Panc1 (cell line): ENCODE results near the gene CNR2. TPM values are rescaled to one million over a fixed set of nuclear protein-coding genes. Genes with fewer than 3 reads are reported as not detected.

ENCODE experiments used
- ATAC-seq: fragments of 200-7000 bp; cut with Tn5 transposase; 2 replicates; pipeline ENCODE4 v1.9.1; 2020; ENCODE audit warnings: mild to moderate bottlenecking, moderate library complexity
- BruUV-seq: library from RNA; stranded (reverse); fragments of 400-500 nt; replicated peaks from 2 replicates; lab custom pipeline; 2021; lab: Mats Ljungman, UMichigan
- CTCF ChIA-PET: fragments of 300-600 bp; sonication (Branson Sonifier 250); formaldehyde crosslinking; loops from one replicate; lab custom pipeline; 2022; ENCODE audit warnings: antibody characterized with exemption; lab: Charles Lee
- POLR2A ChIA-PET: fragments of 300-600 bp; sonication (Branson Sonifier 250); formaldehyde crosslinking; loops from one replicate; lab custom pipeline; 2022; ENCODE audit warnings: antibody characterized with exemption; lab: Charles Lee
- DNase-seq: peaks from one replicate; pipeline ENCODE4 v3.0.0-alpha.2; 2010; ENCODE audit warnings: low read depth, low spot score
- H3K27ac ChIP-seq: 2 replicates; pipeline ENCODE4 v1.5.1; 2011; ENCODE audit warnings: mild to moderate bottlenecking, low read length, inconsistent platforms
- H3K27me3 ChIP-seq: fragments of 200-500 bp; sonication (Bioruptor generic); 2 replicates; pipeline ENCODE4 v1.6.0; 2014; ENCODE audit warnings: low read length, inconsistent platforms; ENCODE audit not compliant: control insufficient read depth, insufficient read depth
- H3K36me3 ChIP-seq: fragments of 200-500 bp; sonication (Bioruptor generic); 2 replicates; pipeline ENCODE4 v1.5.1; 2014; ENCODE audit warnings: inconsistent platforms, mild to moderate bottlenecking, low read length, moderate library complexity; ENCODE audit not compliant: control insufficient read depth, insufficient read depth
- H3K4me1 ChIP-seq: 2 replicates; pipeline ENCODE4 v1.5.1; 2011; ENCODE audit warnings: inconsistent platforms, mild to moderate bottlenecking, low read length, moderate library complexity; ENCODE audit not compliant: control insufficient read depth, insufficient read depth
- H3K4me3 ChIP-seq, 2 experiments: 2 replicates each; pipeline ENCODE4 v1.5.1; 2011 to 2012; ENCODE audit warnings: low read depth in 2 of 2, low read length in 2 of 2, mild to moderate bottlenecking in 2 of 2, inconsistent platforms in 1 of 2, moderate library complexity in 1 of 2
- H3K9me3 ChIP-seq: fragments of 200-500 bp; sonication (Bioruptor generic); 2 replicates; pipeline ENCODE4 v1.5.1; 2014; ENCODE audit warnings: low read depth, mild to moderate bottlenecking, inconsistent platforms, low read length, moderate library complexity; ENCODE audit not compliant: control insufficient read depth, insufficient read depth
- POLR2AphosphoS5 ChIP-seq: IDR thresholded peaks from 2 replicates; pipeline ENCODE4 v1.6.1; 2012; ENCODE audit warnings: mild to moderate bottlenecking, low read depth, low read length, moderate library complexity
- REST ChIP-seq, 2 experiments: IDR thresholded peaks; 2 replicates each; pipeline ENCODE4 v1.6.1; 2011 to 2012; ENCODE audit warnings: low read depth in 2 of 2, control low read depth in 1 of 2, low read length in 1 of 2, mild to moderate bottlenecking in 1 of 2, moderate library complexity in 1 of 2; ENCODE audit not compliant: insufficient read depth in 1 of 2
- SIN3A ChIP-seq: IDR thresholded peaks from 2 replicates; pipeline ENCODE4 v1.6.1; 2012; ENCODE audit warnings: low read depth, mild to moderate bottlenecking, low read length, moderate library complexity, borderline replicate concordance; ENCODE audit not compliant: insufficient read depth
- TCF7L2 ChIP-seq: IDR thresholded peaks from 2 replicates; pipeline ENCODE4 v1.6.1; 2011; ENCODE audit warnings: mild to moderate bottlenecking, low read depth, low read length, inconsistent platforms
- in situ Hi-C: cut with HindIII; loops from 2 replicates; pipeline ENCODE4 v1.10.0; 2016; ENCODE audit warnings: low sequenced_read_pairs, low pct_unique_long_range_greater_than_20kb
- intact Hi-C: fragments of 100-400 bp; cut with micrococcal nuclease; formaldehyde crosslinking; loops from one replicate; pipeline ENCODE4 v1.10.0; 2022; ENCODE audit not compliant: unreplicated experiment
- total RNA-seq: library from RNA; stranded (reverse); gene quantifications from one replicate; pipeline ENCODE4 v1.2.1, GENCODE V29; 2021; ENCODE audit not compliant: unreplicated experiment
- TF ChIP-seq, protein P1 (sequence below): fragments of 450-650 bp; IDR thresholded peaks from 2 replicates; pipeline ENCODE4 v1.5.1; 2017; ENCODE audit warnings: mild to moderate bottlenecking

Gene CNR2
- total RNA-seq, 1 experiment from 2014 or later = not detected

DNA sequence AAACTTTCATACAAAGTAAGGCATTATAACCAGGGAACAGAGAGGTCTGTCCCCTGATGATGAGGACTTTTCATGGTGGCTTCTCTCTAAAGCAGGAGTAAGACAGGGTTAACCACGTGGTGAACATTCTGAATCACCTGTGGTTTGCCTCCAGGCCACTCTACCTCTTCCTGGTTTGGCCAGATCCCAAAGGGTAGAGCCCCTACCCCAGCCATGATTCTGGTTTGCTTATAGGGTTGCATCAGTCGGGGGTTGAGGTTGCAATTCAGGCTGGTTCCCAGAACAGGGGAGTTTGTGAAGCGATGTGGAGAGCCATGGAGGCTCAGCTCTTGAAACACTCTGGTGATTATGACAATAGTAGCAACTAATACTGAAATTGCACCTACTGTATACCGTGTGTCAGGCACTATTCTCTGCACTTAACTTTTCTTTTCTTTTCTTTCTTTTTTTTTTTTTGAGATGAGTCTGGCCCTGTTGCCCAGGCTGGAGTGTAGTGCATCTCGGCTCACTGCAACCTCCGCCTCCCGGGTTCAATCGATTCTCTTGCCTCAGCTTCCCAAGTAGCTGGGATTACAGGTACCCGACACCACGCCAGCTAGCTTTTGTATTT, 8.3 kb downstream of the CNR2 start:
- no peak for ATAC-seq
- Histone ChIP-seq H3K36me3 (no peaks in the 10 kb centered on the region), H3K27ac (no peak overlapping the region), H3K4me3 (no peak overlapping the region), H3K9me3 (no peaks in the 10 kb centered on the region), H3K4me1 (no peaks in the 10 kb centered on the region), H3K27me3 (peaks cover 6% of the 10 kb centered on the region)
- in situ Hi-C loops = no loop called here
- intact Hi-C loops = no loop called here
- CTCF ChIA-PET = no interaction called here
- POLR2A ChIA-PET = no interaction called here
- TF ChIP-seq POLR2AphosphoS5 (no peak), SIN3A (no peak), REST (IDR thresholded peaks at IDR 0.05; ENCODE audit: insufficient read depth in 1 of 2, low read depth in 2 of 2, low read length in 1 of 2) (no peak), TCF7L2 (no peak)
- TF ChIP-seq, protein P1, sequence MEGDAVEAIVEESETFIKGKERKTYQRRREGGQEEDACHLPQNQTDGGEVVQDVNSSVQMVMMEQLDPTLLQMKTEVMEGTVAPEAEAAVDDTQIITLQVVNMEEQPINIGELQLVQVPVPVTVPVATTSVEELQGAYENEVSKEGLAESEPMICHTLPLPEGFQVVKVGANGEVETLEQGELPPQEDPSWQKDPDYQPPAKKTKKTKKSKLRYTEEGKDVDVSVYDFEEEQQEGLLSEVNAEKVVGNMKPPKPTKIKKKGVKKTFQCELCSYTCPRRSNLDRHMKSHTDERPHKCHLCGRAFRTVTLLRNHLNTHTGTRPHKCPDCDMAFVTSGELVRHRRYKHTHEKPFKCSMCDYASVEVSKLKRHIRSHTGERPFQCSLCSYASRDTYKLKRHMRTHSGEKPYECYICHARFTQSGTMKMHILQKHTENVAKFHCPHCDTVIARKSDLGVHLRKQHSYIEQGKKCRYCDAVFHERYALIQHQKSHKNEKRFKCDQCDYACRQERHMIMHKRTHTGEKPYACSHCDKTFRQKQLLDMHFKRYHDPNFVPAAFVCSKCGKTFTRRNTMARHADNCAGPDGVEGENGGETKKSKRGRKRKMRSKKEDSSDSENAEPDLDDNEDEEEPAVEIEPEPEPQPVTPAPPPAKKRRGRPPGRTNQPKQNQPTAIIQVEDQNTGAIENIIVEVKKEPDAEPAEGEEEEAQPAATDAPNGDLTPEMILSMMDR = no peak
- no peak for DNase-seq
- BruUV-seq = no TSS peak

DNA sequence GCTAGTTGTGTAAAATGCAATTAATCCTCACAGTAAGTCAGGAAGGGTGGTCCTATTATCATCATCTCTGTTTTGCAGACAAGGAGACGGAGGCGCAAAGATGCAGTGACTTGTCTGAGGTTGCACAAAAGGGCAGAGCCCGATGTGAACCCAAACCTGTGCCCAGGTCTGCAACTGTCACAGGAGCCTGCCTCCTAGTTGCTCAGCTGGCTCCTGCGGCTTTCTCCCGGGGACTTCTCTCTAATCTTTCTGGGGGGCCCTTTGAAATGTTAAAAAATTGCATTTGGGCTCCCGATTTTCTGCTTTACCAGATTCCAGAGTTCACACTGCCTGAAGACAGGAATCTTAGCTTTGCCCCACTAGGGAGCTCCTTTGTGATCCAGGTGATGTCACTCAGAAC, 9.4 kb downstream of the CNR2 start:
- POLR2A ChIA-PET = interaction anchor here (0.7 kb wide), 1 partner anchor 11 kb away, joined by 7 read pairs; no protein-coding TSS in a partner anchor
- no peaks in the 10 kb centered on the region for H3K36me3 ChIP-seq
- no peak for TF ChIP-seq TCF7L2
- no peak for TF ChIP-seq POLR2AphosphoS5
- TF ChIP-seq, protein P1 = no peak
- no peak for TF ChIP-seq SIN3A
- no peak for TF ChIP-seq REST (IDR thresholded peaks at IDR 0.05; ENCODE audit: insufficient read depth in 1 of 2, low read depth in 2 of 2, low read length in 1 of 2)
- ATAC-seq (no peak), DNase-seq (no peak)
- H3K9me3 ChIP-seq = no peaks in the 10 kb centered on the region
- no peak overlapping the region for H3K27ac ChIP-seq
- CTCF ChIA-PET = interaction anchor here (0.6 kb wide), 1 partner anchor 268 kb away, joined by 3 read pairs; no protein-coding TSS in a partner anchor
- intact Hi-C loops = no loop called here
- peaks cover 6% of the 10 kb centered on the region for H3K27me3 ChIP-seq
- BruUV-seq = no TSS peak
- in situ Hi-C loops = no loop called here
- H3K4me1 ChIP-seq = no peaks in the 10 kb centered on the region
- H3K4me3 ChIP-seq = no peak overlapping the region
